Activated T-cell treated with anti-CD3 and anti-CD28 coated beads, Interleukin-2, amount 50 U/mL, for 4 hours (primary cell): Measurements from ENCODE around the gene SLC26A9. TPM values are rescaled to one million over a fixed set of nuclear protein-coding genes. Genes with fewer than 3 reads are reported as not detected.

Experiments used
- ATAC-seq, 2 donors: fragments of 200-7000 bp; cut with Tn5 transposase; one replicate each; pipeline ENCODE4 v1.10.0; 2021
- DNase-seq: peaks from one replicate; pipeline ENCODE4 v3.0.0-alpha.2; 2020
- H3K27me3 Mint-ChIP-seq: one replicate; pipeline ENCODE4 v1.8.0; 2021; ENCODE audit warnings: low read depth, mixed read lengths
- H3K36me3 Mint-ChIP-seq: one replicate; pipeline ENCODE4 v1.8.0; 2022; ENCODE audit warnings: mixed read lengths; ENCODE audit not compliant: insufficient read depth
- H3K4me1 Mint-ChIP-seq: one replicate; pipeline ENCODE4 v1.8.0; 2021; ENCODE audit warnings: low read depth, mixed read lengths
- H3K4me3 Mint-ChIP-seq: one replicate; pipeline ENCODE4 v1.8.0; 2021; ENCODE audit warnings: mild to moderate bottlenecking, moderate library complexity, mixed read lengths
- H3K9me3 Mint-ChIP-seq: one replicate; pipeline ENCODE4 v1.8.0; 2021; ENCODE audit warnings: mixed read lengths
- total RNA-seq, 3 donors: library from RNA; stranded (reverse); gene quantifications; one replicate each; pipeline ENCODE4 v1.2.1, GENCODE V29; 2021

The SLC26A9 gene
- total RNA-seq: not detected

- no peak within 1 kb of the TSS for H3K4me3 Mint-ChIP-seq
- no peaks in the 10 kb centered on the region for H3K4me1 Mint-ChIP-seq
- no peak for ATAC-seq
- H3K9me3 Mint-ChIP-seq: no peaks in the 10 kb centered on the region
- DNase-seq: no peak
- H3K36me3 Mint-ChIP-seq: no peaks in the 10 kb centered on the region
- peaks cover 41% of the 10 kb centered on the region for H3K27me3 Mint-ChIP-seq
Measured at GRCh38 chr1:205943245-205943644, at the start of gene SLC26A9. SLC26A9 (minus strand) TSS chr1:205943456; CDS start chr1:205935820, 7,636 bp downstream.

DNA sequence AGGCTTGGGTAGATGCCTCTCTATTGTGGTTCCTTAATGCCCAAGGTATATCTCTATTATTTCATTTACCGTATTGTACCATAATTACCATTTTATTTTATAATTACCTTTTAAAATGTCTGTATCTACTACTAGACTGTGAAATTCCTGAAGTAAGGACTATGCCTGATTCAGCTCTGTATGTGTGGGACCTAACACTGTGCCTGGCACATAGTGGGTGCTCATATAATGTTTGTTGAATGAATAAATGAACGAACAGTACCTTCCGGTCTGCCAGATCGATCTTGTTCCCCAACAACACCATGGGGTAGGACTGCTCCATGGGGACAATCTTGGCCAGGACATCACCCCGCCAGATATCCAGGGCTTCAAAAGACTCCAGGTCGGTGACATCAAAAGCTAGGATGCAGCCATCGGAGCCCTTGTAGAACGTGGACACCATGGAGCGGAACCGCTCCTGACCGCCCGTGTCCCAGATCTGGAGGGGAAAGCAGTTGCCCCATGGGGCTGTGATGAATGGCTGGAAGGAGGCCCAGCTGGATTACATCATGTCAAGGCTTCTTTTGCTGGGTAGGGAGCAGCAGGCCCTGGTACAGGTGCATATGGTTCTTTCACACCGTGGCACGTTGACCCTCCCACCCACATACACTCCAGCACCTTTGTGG, 49.1 kb upstream of the SLC26A9 start:
- Mint-ChIP-seq H3K9me3 (no peaks in the 10 kb centered on the region), H3K27me3 (peaks cover 18% of the 10 kb centered on the region), H3K36me3 (no peaks in the 10 kb centered on the region), H3K4me1 (no peaks in the 10 kb centered on the region), H3K4me3 (no peak overlapping the region)
- no peak for DNase-seq
- no peak for ATAC-seq

- DNase-seq: no peak
- Mint-ChIP-seq H3K36me3 (no peaks in the 10 kb centered on the region), H3K27me3 (peaks cover 16% of the 10 kb centered on the region), H3K4me1 (no peaks in the 10 kb centered on the region), H3K4me3 (no peak overlapping the region), H3K9me3 (no peaks in the 10 kb centered on the region)
- no peak for ATAC-seq
Measured at GRCh38 chr1:205991237-205991636, 48.0 kb upstream of the SLC26A9 start.

DNA sequence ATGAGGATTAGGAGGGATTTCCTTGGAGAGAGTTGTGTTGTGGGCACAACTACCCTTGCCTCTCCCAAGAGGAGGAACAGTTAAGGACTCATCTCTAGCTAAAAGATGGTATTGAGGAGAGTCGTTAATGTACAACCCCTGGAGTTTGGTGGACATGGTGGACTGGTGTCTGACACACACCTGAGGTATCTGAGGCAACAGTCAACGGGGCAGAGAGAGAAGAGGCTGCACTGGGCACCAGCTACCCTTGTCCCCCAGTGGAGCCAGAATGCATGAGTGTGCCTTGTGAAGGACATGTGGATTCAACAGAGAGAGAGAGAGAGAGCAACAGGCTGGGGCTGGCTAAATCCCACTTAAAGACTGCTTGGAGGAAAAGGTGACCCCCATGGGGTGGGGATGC, 47.0 kb upstream of the SLC26A9 start:
- Mint-ChIP-seq H3K9me3 (no peaks in the 10 kb centered on the region), H3K27me3 (peaks cover 16% of the 10 kb centered on the region), H3K4me1 (no peaks in the 10 kb centered on the region), H3K4me3 (no peak overlapping the region), H3K36me3 (no peaks in the 10 kb centered on the region)
- DNase-seq: no peak
- ATAC-seq: no peak

- H3K4me3 Mint-ChIP-seq: no peak overlapping the region
- no peaks in the 10 kb centered on the region for H3K36me3 Mint-ChIP-seq
- no peak for DNase-seq
- no peak for ATAC-seq
- H3K9me3 Mint-ChIP-seq: no peaks in the 10 kb centered on the region
- no peaks in the 10 kb centered on the region for H3K4me1 Mint-ChIP-seq
- peaks cover 16% of the 10 kb centered on the region for H3K27me3 Mint-ChIP-seq
Measured at GRCh38 chr1:205989786-205990185, 46.5 kb upstream of the SLC26A9 start.

DNA sequence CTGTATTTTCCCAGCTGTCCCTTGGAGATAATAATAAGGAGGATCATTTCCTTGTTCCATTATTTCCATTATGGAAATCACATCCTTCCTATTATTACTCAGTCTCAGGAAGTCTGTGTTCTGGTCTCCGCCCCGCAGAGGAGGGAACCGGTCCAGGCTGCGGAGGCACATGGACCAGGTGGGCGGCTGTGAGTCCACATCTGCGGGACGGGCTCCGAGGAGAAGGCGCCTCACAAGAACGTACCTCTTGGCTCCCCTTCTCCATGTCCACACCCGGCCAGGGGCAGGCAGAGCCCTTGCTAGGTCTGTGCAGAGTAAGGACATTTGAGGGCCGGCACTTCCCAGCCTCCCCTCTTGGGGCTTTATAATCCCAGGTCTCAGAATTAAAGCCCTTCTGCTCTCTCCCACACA, 45.3 kb upstream of the SLC26A9 start:
- H3K4me3 Mint-ChIP-seq: no peak overlapping the region
- H3K36me3 Mint-ChIP-seq: no peaks in the 10 kb centered on the region
- H3K4me1 Mint-ChIP-seq: no peaks in the 10 kb centered on the region
- no peaks in the 10 kb centered on the region for H3K9me3 Mint-ChIP-seq
- no peak for ATAC-seq
- no peak for DNase-seq
- H3K27me3 Mint-ChIP-seq: peaks cover 16% of the 10 kb centered on the region

GRCh38 chr1:205986861-205987260, 43.6 kb upstream of the SLC26A9 start:
- Mint-ChIP-seq H3K4me1 (no peaks in the 10 kb centered on the region), H3K27me3 (peaks cover 12% of the 10 kb centered on the region), H3K9me3 (peaks cover 5% of the 10 kb centered on the region), H3K36me3 (no peaks in the 10 kb centered on the region), H3K4me3 (no peak overlapping the region)
- no peak for ATAC-seq
- DNase-seq: no peak

- Mint-ChIP-seq H3K9me3 (peaks cover 6% of the 10 kb centered on the region), H3K36me3 (no peaks in the 10 kb centered on the region), H3K4me1 (no peaks in the 10 kb centered on the region), H3K27me3 (peaks cover 9% of the 10 kb centered on the region), H3K4me3 (no peak overlapping the region)
- ATAC-seq (no peak), DNase-seq (no peak)
Measured at GRCh38 chr1:205986292-205986691, 43.0 kb upstream of the SLC26A9 start.

DNA sequence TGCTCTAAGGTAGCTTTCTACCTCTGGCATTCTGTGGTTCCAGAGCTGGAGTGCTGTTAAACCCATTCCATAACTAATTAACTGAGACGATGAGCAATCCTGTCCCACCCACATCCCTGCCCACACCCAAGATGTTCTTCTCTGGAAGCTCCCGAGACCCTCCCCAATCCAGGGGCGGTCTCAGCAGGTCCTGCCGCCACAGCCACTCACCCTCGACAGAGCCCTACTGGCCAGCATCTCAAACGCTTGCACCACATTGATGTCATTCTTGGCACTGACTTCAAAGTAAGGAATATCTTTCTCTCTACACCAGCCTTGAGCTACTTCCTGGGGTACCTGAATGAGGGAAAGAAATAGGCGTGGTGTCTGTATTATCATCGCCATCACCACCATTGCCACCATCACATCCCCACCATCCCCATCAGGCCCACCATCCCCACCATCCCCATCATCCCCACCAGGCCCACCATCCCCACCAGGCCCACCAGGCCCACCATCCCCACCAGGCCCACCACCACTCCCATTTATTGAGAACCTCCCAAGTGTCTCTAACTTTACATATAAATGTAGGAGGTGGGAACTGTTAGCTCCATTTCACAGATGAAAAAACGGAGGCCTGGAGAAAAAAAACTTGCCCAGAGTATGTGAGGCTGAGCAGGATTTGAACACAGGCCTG, 42.2 kb upstream of the SLC26A9 start:
- peaks cover 7% of the 10 kb centered on the region for H3K27me3 Mint-ChIP-seq
- H3K9me3 Mint-ChIP-seq: peaks cover 6% of the 10 kb centered on the region
- H3K36me3 Mint-ChIP-seq: no peaks in the 10 kb centered on the region
- H3K4me3 Mint-ChIP-seq: no peak overlapping the region
- ATAC-seq: no peak
- DNase-seq: no peak
- no peaks in the 10 kb centered on the region for H3K4me1 Mint-ChIP-seq

- no peaks in the 10 kb centered on the region for H3K27me3 Mint-ChIP-seq
- ATAC-seq: peak in 1 of 2 donors; percentile 34
- no peak for DNase-seq
Measured at GRCh38 chr1:205983925-205984725, 40.9 kb upstream of the SLC26A9 start.

DNA sequence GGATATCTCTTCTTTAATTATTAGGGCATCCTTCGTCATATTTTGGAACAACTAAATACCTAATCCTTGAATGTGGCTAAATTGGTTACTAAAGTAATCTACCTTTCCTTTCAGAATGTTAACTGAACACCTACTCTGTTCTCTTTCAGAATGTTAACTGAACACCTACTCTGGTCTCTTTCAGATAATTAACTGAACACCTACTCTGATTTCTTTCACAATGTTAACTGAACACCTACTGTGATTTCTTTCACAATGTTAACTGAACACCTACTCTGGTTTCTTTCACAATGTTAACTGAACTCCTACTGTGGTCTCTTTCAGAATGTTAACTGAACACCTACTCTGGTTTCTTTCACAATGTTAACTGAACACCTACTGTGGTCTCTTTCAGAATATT, 38.0 kb upstream of the SLC26A9 start:
- H3K9me3 Mint-ChIP-seq: peaks cover 6% of the 10 kb centered on the region

More at GRCh38 chr1:205983925-205984725, 40.9 kb upstream of the SLC26A9 start:
- H3K4me3 Mint-ChIP-seq: no peak overlapping the region
- H3K36me3 Mint-ChIP-seq: no peaks in the 10 kb centered on the region
- H3K4me1 Mint-ChIP-seq: no peaks in the 10 kb centered on the region
- H3K9me3 Mint-ChIP-seq: peaks cover 6% of the 10 kb centered on the region

GRCh38 chr1:205980237-205980870, 37.1 kb upstream of the SLC26A9 start:
- no peak overlapping the region for H3K4me3 Mint-ChIP-seq

More for the DNA sequence above, 38.0 kb upstream of the SLC26A9 start:
- H3K4me1 Mint-ChIP-seq: no peaks in the 10 kb centered on the region
- DNase-seq: no peak
- no peak for ATAC-seq
- H3K27me3 Mint-ChIP-seq: peaks cover 2% of the 10 kb centered on the region
- no peak overlapping the region for H3K4me3 Mint-ChIP-seq
- H3K36me3 Mint-ChIP-seq: no peaks in the 10 kb centered on the region

GRCh38 chr1:205979301-205979700, 36.0 kb upstream of the SLC26A9 start:
- DNase-seq: no peak
- peaks cover 6% of the 10 kb centered on the region for H3K9me3 Mint-ChIP-seq
- H3K27me3 Mint-ChIP-seq: peaks cover 2% of the 10 kb centered on the region
- no peaks in the 10 kb centered on the region for H3K36me3 Mint-ChIP-seq
- no peak overlapping the region for H3K4me3 Mint-ChIP-seq
- ATAC-seq: no peak
- H3K4me1 Mint-ChIP-seq: no peaks in the 10 kb centered on the region

More at GRCh38 chr1:205980237-205980870, 37.1 kb upstream of the SLC26A9 start:
- DNase-seq (no peak), ATAC-seq (no peak)
- peaks cover 6% of the 10 kb centered on the region for H3K9me3 Mint-ChIP-seq
- no peaks in the 10 kb centered on the region for H3K36me3 Mint-ChIP-seq
- H3K4me1 Mint-ChIP-seq: no peaks in the 10 kb centered on the region
- peaks cover 2% of the 10 kb centered on the region for H3K27me3 Mint-ChIP-seq

GRCh38 chr1:205978676-205979075, 35.4 kb upstream of the SLC26A9 start:
- peaks cover 2% of the 10 kb centered on the region for H3K27me3 Mint-ChIP-seq
- no peak for ATAC-seq
- H3K36me3 Mint-ChIP-seq: no peaks in the 10 kb centered on the region
- no peak for DNase-seq
- H3K4me3 Mint-ChIP-seq: no peak overlapping the region
- no peaks in the 10 kb centered on the region for H3K4me1 Mint-ChIP-seq
- H3K9me3 Mint-ChIP-seq: peaks cover 6% of the 10 kb centered on the region
